Activated CD4-positive, alpha-beta T cell treated with anti-CD3 and anti-CD28 coated beads for 1 hour (primary cell): ENCODE results near the gene MARCHF7.
"Not testable (repeated sequence)": the region's sequence is repeated elsewhere in the genome, so short reads cannot be mapped to it uniquely, and the experiment has no call there.

Experiments
- DNase-seq: peaks from one replicate; pipeline ENCODE4 v3.0.0-alpha.2; 2020

Gene MARCHF7

GRCh38 chr2:159716857-159717256, 4.6 kb downstream of the MARCHF7 start:
- no peak for DNase-seq

GRCh38 chr2:159720676-159721075, 8.4 kb downstream of the MARCHF7 start:
- no peak for DNase-seq

- DNase-seq: no peak
These were observed 10.3 kb downstream of the MARCHF7 start for GRCh38 chr2:159722580-159722979.

GRCh38 chr2:159724795-159725572, 12.7 kb downstream of the MARCHF7 start:
- DNase-seq: not testable (repeated sequence)

GRCh38 chr2:159725713-159726112, 13.4 kb downstream of the MARCHF7 start:
- no peak for DNase-seq

- no peak for DNase-seq
These were observed 16.3 kb downstream of the MARCHF7 start for GRCh38 chr2:159728629-159729028.

- no peak for DNase-seq
These were observed 23.3 kb downstream of the MARCHF7 start for GRCh38 chr2:159735648-159736047.

GRCh38 chr2:159736048-159736447, 23.7 kb downstream of the MARCHF7 start:
- no peak for DNase-seq

GRCh38 chr2:159737292-159737916, 25.1 kb downstream of the MARCHF7 start:
- DNase-seq: no peak

- no peak for DNase-seq
These were observed 25.6 kb downstream of the MARCHF7 start for GRCh38 chr2:159737917-159738296.

- DNase-seq: no peak
These were observed 26.4 kb downstream of the MARCHF7 start for GRCh38 chr2:159738509-159739390.

GRCh38 chr2:159742846-159743245, 30.5 kb downstream of the MARCHF7 start:
- no peak for DNase-seq

- DNase-seq: no peak
These were observed 32.1 kb downstream of the MARCHF7 start for GRCh38 chr2:159744363-159744762.

GRCh38 chr2:159745237-159745636, 32.9 kb downstream of the MARCHF7 start:
- DNase-seq: not testable (repeated sequence)

GRCh38 chr2:159748089-159748488, 35.8 kb downstream of the MARCHF7 start:
- no peak for DNase-seq

- DNase-seq: no peak
These were observed 38.6 kb downstream of the MARCHF7 start for GRCh38 chr2:159750873-159751272.

GRCh38 chr2:159753797-159754196, 41.5 kb downstream of the MARCHF7 start:
- no peak for DNase-seq

GRCh38 chr2:159755014-159755413, 42.7 kb downstream of the MARCHF7 start:
- no peak for DNase-seq

GRCh38 chr2:159755788-159756187, 43.5 kb downstream of the MARCHF7 start:
- no peak for DNase-seq

GRCh38 chr2:159758239-159758638, 45.9 kb downstream of the MARCHF7 start:
- no peak for DNase-seq

- no peak for DNase-seq
These were observed 46.4 kb downstream of the MARCHF7 start for GRCh38 chr2:159758686-159759085.

- no peak for DNase-seq
These were observed 47.3 kb downstream of the MARCHF7 start for GRCh38 chr2:159759577-159759976.

GRCh38 chr2:159760326-159760725, 48.0 kb downstream of the MARCHF7 start:
- DNase-seq: no peak

GRCh38 chr2:159762075-159762474, 49.8 kb downstream of the MARCHF7 start:
- DNase-seq: no peak
